Measurements from ENCODE around the gene CCNY.

The CCNY gene

DNA sequence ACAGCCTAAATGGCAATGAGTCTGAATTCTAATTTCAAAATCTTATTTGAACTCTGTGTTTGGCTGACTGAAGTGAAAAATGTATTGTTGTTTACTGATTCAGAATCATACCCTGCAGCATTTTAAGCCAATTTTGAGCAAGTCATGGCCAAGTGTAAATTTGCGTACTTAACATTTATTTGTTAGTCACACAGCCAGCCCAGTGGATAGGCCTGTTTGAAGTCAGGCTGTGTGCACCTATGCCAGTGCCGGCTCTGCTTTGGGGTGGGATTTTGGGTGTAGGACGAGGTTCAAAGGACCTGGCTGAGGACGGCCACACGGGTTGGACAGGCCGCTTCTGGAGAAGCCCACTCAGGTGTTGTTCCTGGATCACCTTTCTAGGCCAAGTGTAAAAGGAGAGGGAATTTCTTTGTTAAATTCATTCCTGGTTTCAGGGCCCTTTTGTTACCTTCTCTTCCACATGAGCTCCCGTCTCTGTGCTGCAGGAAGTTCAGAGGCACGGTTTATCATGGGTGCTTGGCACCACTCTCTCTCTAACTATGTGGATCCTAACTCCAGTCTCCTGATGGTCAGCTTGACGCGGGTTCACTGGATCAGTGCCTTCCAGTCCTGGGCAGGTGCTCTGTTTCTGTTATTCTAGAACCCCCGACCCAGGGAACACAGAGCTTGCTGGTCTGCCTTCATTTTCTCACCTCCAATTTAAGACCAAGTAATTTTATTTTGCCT, 84.7 kb downstream of the CCNY start:
- no peak overlapping the region for H3K4me3 ChIP-seq (ENCODE audit: low read depth, low read length)
- no peaks in the 10 kb centered on the region for H3K27me3 ChIP-seq (ENCODE audit: insufficient read depth, low read depth, severe bottlenecking)
- peak overlapping the region; percentile 72; the same call in 1 of the 2 replicates for H3K27ac ChIP-seq
- no peaks in the 10 kb centered on the region for H3K9me3 ChIP-seq (ENCODE audit: severe bottlenecking)
- H3K36me3 ChIP-seq, result no peaks in the 10 kb centered on the region
- DNase-seq, result no peak
- TF ChIP-seq, protein P1, sequence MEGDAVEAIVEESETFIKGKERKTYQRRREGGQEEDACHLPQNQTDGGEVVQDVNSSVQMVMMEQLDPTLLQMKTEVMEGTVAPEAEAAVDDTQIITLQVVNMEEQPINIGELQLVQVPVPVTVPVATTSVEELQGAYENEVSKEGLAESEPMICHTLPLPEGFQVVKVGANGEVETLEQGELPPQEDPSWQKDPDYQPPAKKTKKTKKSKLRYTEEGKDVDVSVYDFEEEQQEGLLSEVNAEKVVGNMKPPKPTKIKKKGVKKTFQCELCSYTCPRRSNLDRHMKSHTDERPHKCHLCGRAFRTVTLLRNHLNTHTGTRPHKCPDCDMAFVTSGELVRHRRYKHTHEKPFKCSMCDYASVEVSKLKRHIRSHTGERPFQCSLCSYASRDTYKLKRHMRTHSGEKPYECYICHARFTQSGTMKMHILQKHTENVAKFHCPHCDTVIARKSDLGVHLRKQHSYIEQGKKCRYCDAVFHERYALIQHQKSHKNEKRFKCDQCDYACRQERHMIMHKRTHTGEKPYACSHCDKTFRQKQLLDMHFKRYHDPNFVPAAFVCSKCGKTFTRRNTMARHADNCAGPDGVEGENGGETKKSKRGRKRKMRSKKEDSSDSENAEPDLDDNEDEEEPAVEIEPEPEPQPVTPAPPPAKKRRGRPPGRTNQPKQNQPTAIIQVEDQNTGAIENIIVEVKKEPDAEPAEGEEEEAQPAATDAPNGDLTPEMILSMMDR (IDR thresholded peaks at IDR 0.05; ENCODE audit: low read depth, low read length), result no peak

DNA sequence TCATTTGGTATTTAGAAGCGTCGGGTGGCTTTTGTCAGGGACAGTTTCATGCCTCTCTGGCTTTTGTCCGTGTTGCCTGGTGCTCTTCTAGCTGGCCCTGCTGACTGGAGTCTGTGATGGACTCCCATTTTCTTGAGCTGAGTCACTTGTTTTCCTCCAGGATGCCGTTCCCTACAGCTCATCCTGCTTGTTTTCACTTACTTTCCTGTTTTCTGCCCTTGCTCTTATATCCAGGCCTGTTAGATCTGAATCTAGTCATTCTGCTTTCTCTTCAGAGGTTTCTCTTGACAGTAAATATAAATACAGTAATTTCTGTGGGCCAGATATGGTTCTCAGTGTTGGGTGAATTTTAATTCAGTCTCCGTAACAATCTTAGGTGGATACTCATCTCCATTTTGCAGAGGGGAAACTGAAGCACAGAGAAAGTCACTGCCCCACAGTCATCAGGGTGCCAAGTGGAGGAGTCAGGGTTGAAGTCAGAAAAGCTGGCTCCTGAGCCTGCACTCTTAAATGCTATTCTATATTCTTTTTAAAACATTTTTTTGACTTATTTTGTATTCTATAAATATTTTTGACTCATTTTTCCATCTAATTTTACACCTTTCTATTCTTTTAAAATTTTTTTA, 85.4 kb downstream of the CCNY start:
- Histone ChIP-seq H3K27ac (peak overlapping the region; percentile 72), H3K9me3 (ENCODE audit: severe bottlenecking) (no peaks in the 10 kb centered on the region), H3K36me3 (no peaks in the 10 kb centered on the region), H3K4me3 (ENCODE audit: low read depth, low read length) (no peak overlapping the region), H3K27me3 (ENCODE audit: insufficient read depth, low read depth, severe bottlenecking) (no peaks in the 10 kb centered on the region)
- TF ChIP-seq, protein P1 (IDR thresholded peaks at IDR 0.05; ENCODE audit: low read depth, low read length), result no peak
- DNase-seq, result no peak

DNA sequence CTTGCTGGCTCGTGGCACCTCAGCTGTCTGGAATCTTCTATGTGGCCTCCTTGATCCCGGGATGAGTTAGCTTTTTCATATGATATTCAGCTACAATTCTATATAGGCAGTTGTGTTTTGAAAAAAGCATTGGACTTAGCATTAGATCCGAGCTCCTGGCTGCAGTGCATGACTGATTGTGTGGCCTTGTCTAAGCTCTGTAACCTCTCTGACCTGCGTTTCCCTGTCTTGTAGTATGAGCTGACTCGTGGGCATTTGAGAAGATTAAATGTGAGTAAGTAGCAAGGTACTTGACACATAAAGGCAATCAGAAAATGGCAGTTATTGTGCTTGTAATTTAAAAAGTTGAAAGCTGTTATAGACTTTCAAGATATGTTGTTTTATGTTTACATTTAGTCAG, 85.9 kb downstream of the CCNY start:
- H3K4me3 ChIP-seq (ENCODE audit: low read depth, low read length), result no peak overlapping the region
- H3K27ac ChIP-seq, result peak overlapping the region; percentile 72
- TF ChIP-seq, protein P1 (IDR thresholded peaks at IDR 0.05; ENCODE audit: low read depth, low read length), result no peak
- no peaks in the 10 kb centered on the region for H3K27me3 ChIP-seq (ENCODE audit: insufficient read depth, low read depth, severe bottlenecking)
- no peaks in the 10 kb centered on the region for H3K9me3 ChIP-seq (ENCODE audit: severe bottlenecking)
- no peaks in the 10 kb centered on the region for H3K36me3 ChIP-seq
- DNase-seq, result peak; percentile 60

DNA sequence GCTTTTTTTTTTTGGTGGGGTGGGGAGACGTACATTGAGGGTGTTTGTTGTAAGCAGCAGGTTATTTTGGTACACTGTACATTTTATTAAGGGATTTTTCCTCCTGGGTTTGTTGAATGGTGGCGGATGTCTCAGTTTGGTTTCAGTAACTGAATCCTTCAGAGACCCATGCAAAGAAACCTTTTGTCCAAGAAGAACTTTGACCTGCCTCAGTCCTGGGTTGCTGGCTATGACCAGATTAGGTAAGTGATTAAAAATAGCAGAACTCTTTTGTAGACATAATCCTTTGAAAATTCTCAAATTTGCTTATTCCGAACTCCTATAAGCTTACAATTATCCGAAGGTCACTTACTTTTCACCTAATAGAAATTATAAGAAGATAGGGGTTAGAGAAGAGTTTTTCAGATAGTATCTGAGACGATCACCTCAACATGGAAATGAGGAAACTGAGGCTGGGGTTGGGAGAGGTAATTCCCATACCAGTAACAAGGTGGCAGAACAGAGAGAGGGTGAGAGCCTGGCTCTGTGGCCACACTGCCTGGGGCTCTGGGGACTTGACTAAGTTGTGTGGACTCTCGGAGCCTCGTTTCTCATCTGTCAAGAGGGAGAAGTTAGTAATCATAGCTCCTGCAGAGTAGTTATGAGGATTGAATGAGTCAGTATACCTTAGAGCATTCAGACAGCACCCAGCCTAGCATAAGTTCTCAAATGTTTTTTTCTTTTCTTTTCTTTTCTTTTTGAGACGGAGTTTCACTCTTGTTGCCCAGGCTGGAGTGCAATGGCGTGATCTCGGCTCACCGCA, 87.4 kb downstream of the CCNY start:
- Histone ChIP-seq H3K36me3 (no peaks in the 10 kb centered on the region), H3K27me3 (ENCODE audit: insufficient read depth, low read depth, severe bottlenecking) (no peaks in the 10 kb centered on the region), H3K9me3 (ENCODE audit: severe bottlenecking) (no peaks in the 10 kb centered on the region), H3K27ac (no peak overlapping the region), H3K4me3 (ENCODE audit: low read depth, low read length) (no peak overlapping the region)
- no peak for DNase-seq
- TF ChIP-seq, protein P1 (IDR thresholded peaks at IDR 0.05; ENCODE audit: low read depth, low read length), result no peak

DNA sequence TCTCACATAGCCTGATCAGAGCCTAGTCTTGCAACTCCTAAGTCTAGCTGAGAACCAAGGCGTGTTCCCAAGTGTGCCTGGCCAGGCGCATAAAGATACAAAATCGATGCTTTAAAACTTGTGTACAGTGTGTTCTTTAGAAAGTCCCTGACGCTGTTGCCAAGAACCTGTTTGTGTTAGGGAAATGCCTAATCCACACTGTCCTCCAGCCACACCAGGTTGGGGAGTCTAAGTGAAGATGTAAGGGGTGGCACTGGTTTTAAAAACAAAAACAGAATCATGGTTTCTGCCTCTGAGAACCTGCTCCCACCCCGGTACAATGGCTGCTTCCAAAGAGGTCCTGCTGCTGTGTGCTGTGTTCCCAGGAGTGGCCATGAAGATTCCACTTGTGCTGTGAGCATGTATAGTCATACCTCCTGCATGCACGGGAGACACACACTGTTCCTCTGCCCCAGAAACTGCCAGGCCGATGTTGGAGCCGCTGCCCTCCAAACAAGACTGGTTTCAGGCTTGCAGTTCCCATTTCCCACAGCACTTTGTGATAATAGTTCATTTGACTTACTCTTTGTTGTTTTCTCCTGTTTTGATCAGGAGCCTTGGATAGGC, 88.5 kb downstream of the CCNY start:
- H3K36me3 ChIP-seq, result no peaks in the 10 kb centered on the region
- no peak overlapping the region for H3K27ac ChIP-seq
- TF ChIP-seq, protein P1 (IDR thresholded peaks at IDR 0.05; ENCODE audit: low read depth, low read length), result no peak
- H3K27me3 ChIP-seq (ENCODE audit: insufficient read depth, low read depth, severe bottlenecking), result no peaks in the 10 kb centered on the region
- no peak overlapping the region for H3K4me3 ChIP-seq (ENCODE audit: low read depth, low read length)
- no peak for DNase-seq
- no peaks in the 10 kb centered on the region for H3K9me3 ChIP-seq (ENCODE audit: severe bottlenecking)
